ENCODE data around the gene CELF6. TPM values are rescaled to one million over a fixed set of nuclear protein-coding genes. Genes with fewer than 3 reads are reported as not detected.

Gene CELF6
- polyA plus RNA-seq, 1 of the 3 experiments (the other 2 are of a cell fraction), result 0.20 TPM

DNA sequence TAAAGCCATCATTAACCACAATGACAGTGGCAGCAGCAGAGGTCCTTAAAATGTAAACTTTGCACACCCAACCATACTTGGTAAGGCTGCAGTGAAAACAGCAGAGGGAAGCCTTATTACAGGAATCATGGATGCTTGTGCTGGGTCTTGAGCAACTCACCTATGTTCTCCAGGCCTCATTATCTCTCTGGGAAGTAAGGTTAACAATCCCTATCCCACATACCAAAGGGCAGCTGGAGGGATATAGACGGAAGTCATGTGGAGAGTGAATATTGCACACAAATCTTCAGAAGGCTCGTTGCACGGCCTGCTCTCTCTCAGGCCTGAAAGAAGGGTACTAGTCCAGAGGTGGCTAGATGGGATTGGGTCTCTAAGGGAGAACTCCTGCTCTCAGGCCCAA, 25.8 kb upstream of the CELF6 start:
- H3K4me3 ChIP-seq (ENCODE audit: low read depth in 2 of 2, low read length in 1 of 2), result no peak overlapping the region
- ChIA-PET CTCF (no interaction called here), POLR2A (no interaction called here)
- H3K27me3 ChIP-seq (ENCODE audit: insufficient read depth), result no peaks in the 10 kb centered on the region
- H3F3A ChIP-seq (replicated peaks; ENCODE audit: insufficient read depth), result peaks cover 11% of the 10 kb centered on the region
- H3K9ac ChIP-seq, result no peak overlapping the region
- H3K4me1 ChIP-seq (ENCODE audit: control insufficient read depth in 1 of 2, insufficient read depth in 2 of 2, low read depth in 1 of 2, low read length in 1 of 2), result no peaks in the 10 kb centered on the region
- no peak for DNase-seq
- no peak overlapping the region for H3K27ac ChIP-seq (ENCODE audit: low read depth in 2 of 2, low read length in 1 of 2)
- H3K9me2 ChIP-seq, result no peaks in the 10 kb centered on the region
- H4K20me1 ChIP-seq (ENCODE audit: insufficient read depth), result no peaks in the 10 kb centered on the region
- no peaks in the 10 kb centered on the region for H3K9me3 ChIP-seq
- H3K36me3 ChIP-seq (replicated peaks in 1 of 2; ENCODE audit: control insufficient read depth in 1 of 2, insufficient read depth in 2 of 2, low read length in 1 of 2), result peaks cover 16 to 63% of the 10 kb centered on the region in 2 experiments
- no peak overlapping the region for H2AFZ ChIP-seq (ENCODE audit: low read depth)
- no peaks in the 10 kb centered on the region for H3K79me2 ChIP-seq (ENCODE audit: insufficient read depth)
- no peak for TF ChIP-seq RCOR1 (IDR thresholded peaks at IDR 0.05; ENCODE audit: low read length)
- TF ChIP-seq, protein P1, sequence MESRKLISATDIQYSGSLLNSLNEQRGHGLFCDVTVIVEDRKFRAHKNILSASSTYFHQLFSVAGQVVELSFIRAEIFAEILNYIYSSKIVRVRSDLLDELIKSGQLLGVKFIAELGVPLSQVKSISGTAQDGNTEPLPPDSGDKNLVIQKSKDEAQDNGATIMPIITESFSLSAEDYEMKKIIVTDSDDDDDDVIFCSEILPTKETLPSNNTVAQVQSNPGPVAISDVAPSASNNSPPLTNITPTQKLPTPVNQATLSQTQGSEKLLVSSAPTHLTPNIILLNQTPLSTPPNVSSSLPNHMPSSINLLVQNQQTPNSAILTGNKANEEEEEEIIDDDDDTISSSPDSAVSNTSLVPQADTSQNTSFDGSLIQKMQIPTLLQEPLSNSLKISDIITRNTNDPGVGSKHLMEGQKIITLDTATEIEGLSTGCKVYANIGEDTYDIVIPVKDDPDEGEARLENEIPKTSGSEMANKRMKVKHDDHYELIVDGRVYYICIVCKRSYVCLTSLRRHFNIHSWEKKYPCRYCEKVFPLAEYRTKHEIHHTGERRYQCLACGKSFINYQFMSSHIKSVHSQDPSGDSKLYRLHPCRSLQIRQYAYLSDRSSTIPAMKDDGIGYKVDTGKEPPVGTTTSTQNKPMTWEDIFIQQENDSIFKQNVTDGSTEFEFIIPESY (IDR thresholded peaks at IDR 0.05; ENCODE audit: borderline replicate concordance, low read depth), result no peak
- TF ChIP-seq NRF1 (IDR thresholded peaks at IDR 0.05; ENCODE audit: low read depth, low read length), result no peak
- TF ChIP-seq, protein P2, sequence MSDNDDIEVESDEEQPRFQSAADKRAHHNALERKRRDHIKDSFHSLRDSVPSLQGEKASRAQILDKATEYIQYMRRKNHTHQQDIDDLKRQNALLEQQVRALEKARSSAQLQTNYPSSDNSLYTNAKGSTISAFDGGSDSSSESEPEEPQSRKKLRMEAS (IDR thresholded peaks at IDR 0.05; ENCODE audit: low read depth), result no peak
- no peak for TF ChIP-seq CHD2 (IDR thresholded peaks at IDR 0.05; ENCODE audit: low read length, partially characterized antibody)
- no peak for TF ChIP-seq EP300 (IDR thresholded peaks at IDR 0.05; ENCODE audit: borderline replicate concordance in 1 of 2, low read depth in 1 of 2, low read length in 1 of 2)
- no peak for TF ChIP-seq GATA2 (CRISPR knock-in tag; IDR thresholded peaks at IDR 0.05)
- TF ChIP-seq POLR2AphosphoS5 (IDR thresholded peaks at IDR 0.05; ENCODE audit: low read depth, low read length), result no peak
- no peak for TF ChIP-seq FOXJ3 (CRISPR knock-in tag; IDR thresholded peaks at IDR 0.05)
- no peak for TF ChIP-seq YY1 (IDR thresholded peaks at IDR 0.05; ENCODE audit: low read depth)
- TF ChIP-seq FOXM1 (IDR thresholded peaks at IDR 0.05; ENCODE audit: low read depth), result no peak
- no peak for TF ChIP-seq ELF1 (IDR thresholded peaks at IDR 0.05)
- no peak for TF ChIP-seq NFIC (IDR thresholded peaks at IDR 0.05; ENCODE audit: borderline replicate concordance)
- TF ChIP-seq EZH2phosphoT487 (IDR thresholded peaks at IDR 0.05; ENCODE audit: borderline replicate concordance, low read depth), result no peak
- TF ChIP-seq SMC3 (IDR thresholded peaks at IDR 0.05; ENCODE audit: low read depth, low read length), result no peak
- TF ChIP-seq TAF1 (IDR thresholded peaks at IDR 0.05; ENCODE audit: borderline replicate concordance, low read depth, low read length), result no peak
- no peak for TF ChIP-seq RAD21 (IDR thresholded peaks at IDR 0.05; ENCODE audit: low read length)
- H3K4me2 ChIP-seq, result no peak overlapping the region
- 80% methylated on average over 2 of the region's 3 CpGs for WGBS (ENCODE audit: low lambda C conversion rate)

DNA sequence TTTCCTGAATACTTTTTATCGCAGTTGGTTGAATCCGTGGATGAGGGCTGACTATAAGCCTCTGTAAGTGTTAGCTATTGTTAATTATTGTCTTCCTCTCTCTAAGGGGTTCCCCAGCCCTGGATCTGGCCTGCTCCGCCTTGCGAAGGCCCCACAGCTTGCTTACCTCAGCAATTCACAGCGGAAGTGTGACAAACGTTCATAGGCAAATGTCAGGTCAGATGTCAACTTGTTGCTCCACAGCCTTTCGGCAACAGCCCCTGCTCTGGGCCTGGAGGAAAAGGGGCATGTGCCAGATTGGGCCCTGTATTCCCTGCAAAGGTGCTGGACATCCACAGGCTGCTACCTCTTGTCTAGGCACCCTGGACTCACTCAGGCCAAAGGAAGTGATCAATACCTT, 25.3 kb upstream of the CELF6 start:
- TF ChIP-seq, protein P2 (IDR thresholded peaks at IDR 0.05; ENCODE audit: low read depth), result no peak
- TF ChIP-seq GATA2 (CRISPR knock-in tag; IDR thresholded peaks at IDR 0.05) (no peak), GABPA (IDR thresholded peaks at IDR 0.05; ENCODE audit: low read depth) (no peak), NFIC (IDR thresholded peaks at IDR 0.05; ENCODE audit: borderline replicate concordance) (no peak), TEAD4 (IDR thresholded peaks at IDR 0.05; ENCODE audit: borderline replicate concordance, insufficient read depth) (no peak), CHD2 (IDR thresholded peaks at IDR 0.05; ENCODE audit: low read length, partially characterized antibody) (no peak), RCOR1 (IDR thresholded peaks at IDR 0.05; ENCODE audit: low read length) (no peak), TCF12 (IDR thresholded peaks at IDR 0.05) (no peak), FOXJ3 (CRISPR knock-in tag; IDR thresholded peaks at IDR 0.05) (no peak), EP300 (IDR thresholded peaks at IDR 0.05; ENCODE audit: borderline replicate concordance in 1 of 2, low read depth in 1 of 2, low read length in 1 of 2) (no peak), POLR2AphosphoS5 (IDR thresholded peaks at IDR 0.05; ENCODE audit: low read depth, low read length) (no peak)
- Histone ChIP-seq H3K4me3 (ENCODE audit: low read depth in 2 of 2, low read length in 1 of 2) (no peak overlapping the region), H3K36me3 (replicated peaks in 1 of 2; ENCODE audit: control insufficient read depth in 1 of 2, insufficient read depth in 2 of 2, low read length in 1 of 2) (peaks cover 16 to 58% of the 10 kb centered on the region in 2 experiments)

More for the DNA sequence above, 25.3 kb upstream of the CELF6 start:
- H3K4me1 ChIP-seq (ENCODE audit: control insufficient read depth in 1 of 2, insufficient read depth in 2 of 2, low read depth in 1 of 2, low read length in 1 of 2), result no peaks in the 10 kb centered on the region; a peak in 2 of 4 replicates
- ChIA-PET POLR2A (no interaction called here), CTCF (no interaction called here)
- no peak overlapping the region for H2AFZ ChIP-seq (ENCODE audit: low read depth)
- no peak overlapping the region for H3K4me2 ChIP-seq
- DNase-seq, result no peak
- no peak overlapping the region for H3K27ac ChIP-seq (ENCODE audit: low read depth in 2 of 2, low read length in 1 of 2)
- WGBS (ENCODE audit: low lambda C conversion rate), result 87% methylated on average over 6 of the region's 7 CpGs
- no peaks in the 10 kb centered on the region for H3K27me3 ChIP-seq (ENCODE audit: insufficient read depth)
- no peaks in the 10 kb centered on the region for H3K9me2 ChIP-seq
- H3K9ac ChIP-seq, result no peak overlapping the region
- H3K9me3 ChIP-seq, result no peaks in the 10 kb centered on the region
- H3K79me2 ChIP-seq (ENCODE audit: insufficient read depth), result no peaks in the 10 kb centered on the region
- no peaks in the 10 kb centered on the region for H4K20me1 ChIP-seq (ENCODE audit: insufficient read depth)
- peaks cover 16% of the 10 kb centered on the region for H3F3A ChIP-seq (replicated peaks; ENCODE audit: insufficient read depth)
